Measurements from ENCODE around the gene TBCD.
"Not testable (repeated sequence)": the region's sequence is repeated elsewhere in the genome, so short reads cannot be mapped to it uniquely, and the experiment has no call there.

The TBCD gene

GRCh38 chr17:82775001-82775823, 23.3 kb downstream of the TBCD start:
- TF ChIP-seq, protein P1, sequence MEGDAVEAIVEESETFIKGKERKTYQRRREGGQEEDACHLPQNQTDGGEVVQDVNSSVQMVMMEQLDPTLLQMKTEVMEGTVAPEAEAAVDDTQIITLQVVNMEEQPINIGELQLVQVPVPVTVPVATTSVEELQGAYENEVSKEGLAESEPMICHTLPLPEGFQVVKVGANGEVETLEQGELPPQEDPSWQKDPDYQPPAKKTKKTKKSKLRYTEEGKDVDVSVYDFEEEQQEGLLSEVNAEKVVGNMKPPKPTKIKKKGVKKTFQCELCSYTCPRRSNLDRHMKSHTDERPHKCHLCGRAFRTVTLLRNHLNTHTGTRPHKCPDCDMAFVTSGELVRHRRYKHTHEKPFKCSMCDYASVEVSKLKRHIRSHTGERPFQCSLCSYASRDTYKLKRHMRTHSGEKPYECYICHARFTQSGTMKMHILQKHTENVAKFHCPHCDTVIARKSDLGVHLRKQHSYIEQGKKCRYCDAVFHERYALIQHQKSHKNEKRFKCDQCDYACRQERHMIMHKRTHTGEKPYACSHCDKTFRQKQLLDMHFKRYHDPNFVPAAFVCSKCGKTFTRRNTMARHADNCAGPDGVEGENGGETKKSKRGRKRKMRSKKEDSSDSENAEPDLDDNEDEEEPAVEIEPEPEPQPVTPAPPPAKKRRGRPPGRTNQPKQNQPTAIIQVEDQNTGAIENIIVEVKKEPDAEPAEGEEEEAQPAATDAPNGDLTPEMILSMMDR (conservative IDR thresholded peaks at IDR 0.05), result peak; percentile 98
- peak overlapping the region; percentile 22; the same call in 1 of the 2 replicates for H3K27ac ChIP-seq

DNA sequence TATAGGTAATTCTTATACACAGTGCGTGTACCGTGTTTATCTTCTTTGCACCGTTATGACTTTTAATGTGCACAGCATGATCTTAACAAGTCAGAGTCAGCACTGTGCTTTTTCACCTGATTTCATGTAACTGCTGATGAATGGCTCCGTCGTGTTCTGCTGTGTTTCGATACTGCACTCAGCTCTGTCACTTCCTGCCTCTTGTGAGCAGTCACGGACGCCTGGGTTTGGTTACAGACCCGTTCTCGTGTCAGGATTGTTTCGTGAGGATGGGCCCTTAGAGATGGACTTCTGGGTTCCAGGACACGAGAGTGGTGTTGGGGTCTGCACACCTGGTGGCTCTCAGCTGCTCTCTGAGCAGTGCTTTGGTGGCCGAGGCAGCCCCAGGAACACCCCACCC, 24.6 kb downstream of the TBCD start:
- TF ChIP-seq, protein P1 (conservative IDR thresholded peaks at IDR 0.05), result no peak
- H3K27ac ChIP-seq, result no peak overlapping the region

DNA sequence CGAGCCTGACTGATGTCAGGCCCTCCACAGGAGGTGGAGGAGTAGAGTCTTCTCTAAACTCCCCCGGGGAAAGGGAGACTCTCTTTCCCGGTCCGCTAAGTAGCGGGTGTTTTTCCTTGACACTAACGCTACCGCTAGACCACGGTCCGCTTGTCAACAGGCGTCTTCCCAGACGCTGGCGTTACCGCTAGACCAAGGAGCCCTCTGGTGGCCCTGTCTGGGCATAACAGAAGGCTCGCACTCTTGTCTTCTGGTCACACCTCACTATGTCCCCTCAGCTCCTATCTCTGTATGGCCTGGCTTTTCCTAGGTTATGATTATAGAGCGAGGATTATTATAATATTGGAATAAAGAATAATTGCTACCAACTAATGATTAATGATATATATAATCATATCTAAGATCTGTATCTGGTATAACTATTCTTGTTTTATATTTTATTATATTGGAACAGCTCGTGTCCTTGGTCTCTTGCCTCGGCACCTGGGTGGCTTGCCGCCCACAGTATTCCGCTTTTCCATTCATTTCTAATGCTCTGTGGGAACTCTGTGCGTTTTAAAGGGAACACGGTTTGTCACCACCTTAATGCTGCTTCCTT, 26.0 kb downstream of the TBCD start:
- not testable (repeated sequence) for H3K27ac ChIP-seq
- TF ChIP-seq, protein P1 (conservative IDR thresholded peaks at IDR 0.05), result peak; percentile 69

DNA sequence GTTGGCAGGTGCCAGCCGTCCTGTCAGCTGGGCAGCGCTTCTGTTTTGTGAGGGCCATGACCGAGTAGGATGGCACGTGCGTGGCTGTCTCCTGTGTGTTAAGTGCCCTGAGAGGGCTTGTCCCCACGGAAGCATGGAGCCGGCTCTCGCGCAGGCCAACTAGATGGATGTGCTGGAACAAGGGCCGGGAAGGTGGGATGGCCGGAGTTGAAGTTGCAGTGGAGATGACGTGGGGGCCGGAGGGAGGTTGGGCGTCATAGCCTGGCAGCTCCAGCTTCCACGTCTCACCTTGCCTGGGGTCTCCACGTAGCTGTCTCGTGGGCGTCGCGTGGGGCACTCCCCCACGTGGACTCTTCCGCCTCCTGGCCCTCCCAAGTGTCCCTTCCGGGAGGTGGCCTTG, 27.7 kb downstream of the TBCD start:
- H3K27ac ChIP-seq, result no peak overlapping the region
- TF ChIP-seq, protein P1 (conservative IDR thresholded peaks at IDR 0.05), result no peak

- TF ChIP-seq, protein P1 (conservative IDR thresholded peaks at IDR 0.05), result no peak
- H3K27ac ChIP-seq, result no peak overlapping the region
Measured at GRCh38 chr17:82780195-82780594, 28.3 kb downstream of the TBCD start.

- H3K27ac ChIP-seq, result peak overlapping the region; percentile 79
- TF ChIP-seq, protein P1 (conservative IDR thresholded peaks at IDR 0.05), result no peak
Measured at GRCh38 chr17:82780971-82781893, 29.4 kb downstream of the TBCD start.

GRCh38 chr17:82781894-82782274, 30.0 kb downstream of the TBCD start:
- H3K27ac ChIP-seq, result peak overlapping the region; percentile 79
- TF ChIP-seq, protein P1 (conservative IDR thresholded peaks at IDR 0.05), result peak; percentile 99

Measured in VCaP (cell line).